AG10803 (cell line): ENCODE measurements around the gene CYS1.

Experiments
- DNase-seq: peaks from one replicate; pipeline ENCODE4 v3.0.0; 2010; ENCODE audit warnings: low read depth
- H3K4me3 ChIP-seq: 2 replicates; pipeline ENCODE4 v1.5.1; 2011; ENCODE audit warnings: mild to moderate bottlenecking, low read length, control low read depth
- CTCF ChIP-seq: conservative IDR thresholded peaks from 2 replicates; pipeline ENCODE4 v1.5.1; 2011; ENCODE audit warnings: mild to moderate bottlenecking, low read length, control low read depth, inconsistent platforms

The CYS1 gene

GRCh38 chr2:10123281-10123680 lies 43.1 kb upstream of the CYS1 start:
- TF ChIP-seq CTCF: no peak
- no peak for DNase-seq
- peak overlapping the region; percentile 78 for H3K4me3 ChIP-seq

- DNase-seq: peak; percentile 89
- peak within 1 kb of the TSS; percentile 78 for H3K4me3 ChIP-seq
- TF ChIP-seq CTCF: no peak
Observed at GRCh38 chr2:10122500-10123280, 42.5 kb upstream of the CYS1 start, which contains the start of gene RRM2. Gene RRM2 (plus strand): TSS chr2:10122739. CDS start chr2:10122799, 60 bp downstream.

GRCh38 chr2:10120877-10121574 lies 40.8 kb upstream of the CYS1 start:
- no peak for DNase-seq
- no peak for TF ChIP-seq CTCF
- peak overlapping the region; percentile 78 for H3K4me3 ChIP-seq

- no peak for TF ChIP-seq CTCF
- H3K4me3 ChIP-seq: peak overlapping the region; percentile 78
- DNase-seq: peak; percentile 85
Observed at GRCh38 chr2:10120158-10120876, 40.1 kb upstream of the CYS1 start.

GRCh38 chr2:10119601-10120157 lies 39.5 kb upstream of the CYS1 start:
- no peak for TF ChIP-seq CTCF
- H3K4me3 ChIP-seq: peak overlapping the region; percentile 78
- DNase-seq: no peak

GRCh38 chr2:10119027-10119325 lies 38.8 kb upstream of the CYS1 start:
- no peak for DNase-seq
- no peak for TF ChIP-seq CTCF

More at GRCh38 chr2:10119027-10119325, 38.8 kb upstream of the CYS1 start:
- no peak overlapping the region for H3K4me3 ChIP-seq
